GM13976 (cell line): ENCODE data around the gene DAZ4.
"Not testable (repeated sequence)": the region's sequence is repeated elsewhere in the genome, so short reads cannot be mapped to it uniquely, and the experiment has no call there.

ENCODE experiments used
- DNase-seq: peaks from one replicate; pipeline ENCODE4 v3.0.0; 2012; ENCODE audit warnings: low spot score
- in situ Hi-C: fragments of 300-500 bp; cut with MboI; formaldehyde crosslinking; loops from one replicate; pipeline ENCODE4 v1.12.0; 2022; ENCODE audit warnings: low sequenced_read_pairs, mixed read lengths, inconsistent platforms; ENCODE audit not compliant: unreplicated experiment

The DAZ4 gene

GRCh38 chrY:24833619-24834018 lies at the start of gene DAZ4:
TSS of gene DAZ4 (plus strand) at chrY:24833919. CDS start at chrY:24834127, 208 bp downstream.
- in situ Hi-C loops, DNase-seq: not testable (repeated sequence)

- in situ Hi-C loops, DNase-seq: not testable (repeated sequence)
Measured at GRCh38 chrY:24813293-24813692, 20.4 kb upstream of the DAZ4 start, which contains the start of gene DAZ3. TSS of gene DAZ3 (minus strand) at chrY:24813393. CDS start at chrY:24813185, 208 bp downstream.

- in situ Hi-C loops, DNase-seq: not testable (repeated sequence)
Measured at GRCh38 chrY:24821836-24822235, 11.9 kb upstream of the DAZ4 start.

- in situ Hi-C loops, DNase-seq: not testable (repeated sequence)
Measured at GRCh38 chrY:24824184-24824879, 9.4 kb upstream of the DAZ4 start.

- DNase-seq, in situ Hi-C loops: not testable (repeated sequence)
Measured at GRCh38 chrY:24825069-24825468, 8.7 kb upstream of the DAZ4 start.
